ENCODE results near the gene SLC35A4.

The SLC35A4 gene

GRCh38 chr5:140563596-140563995, 1.0 kb upstream of the SLC35A4 start:
- DNase-seq (ENCODE audit: low read depth, low spot score) = no peak
- 0 out of 2 replicates have a peak overlapping the region, but pooled peaks have one; percentile 82 for H3K27ac ChIP-seq
- peaks cover 20% of the 10 kb centered on the region; the same call in 1 of the 2 replicates for H3K36me3 ChIP-seq (ENCODE audit: insufficient read depth, low read length)
- peak overlapping the region; percentile 97 for H3K9ac ChIP-seq (ENCODE audit: insufficient read length)
- no peaks in the 10 kb centered on the region for H3K9me3 ChIP-seq (ENCODE audit: low read depth, low read length)
- no peak for TF ChIP-seq EZH2 (IDR thresholded peaks at IDR 0.05)
- TF ChIP-seq FOXP2 (optimal IDR thresholded peaks at IDR 0.05; ENCODE audit: control extremely low read depth, extremely low read length, insufficient read depth) = no peak
- no peak for TF ChIP-seq POLR2AphosphoS5 (IDR thresholded peaks at IDR 0.05; ENCODE audit: borderline replicate concordance, low read depth, low read length)
- H3K4me3 ChIP-seq = peak overlapping the region; percentile 92

- peaks cover 20% of the 10 kb centered on the region; the same call in 1 of the 2 replicates for H3K36me3 ChIP-seq (ENCODE audit: insufficient read depth, low read length)
- TF ChIP-seq FOXP2 (optimal IDR thresholded peaks at IDR 0.05; ENCODE audit: control extremely low read depth, extremely low read length, insufficient read depth) (no peak), POLR2AphosphoS5 (IDR thresholded peaks at IDR 0.05; ENCODE audit: borderline replicate concordance, low read depth, low read length) (no peak), EZH2 (IDR thresholded peaks at IDR 0.05) (no peak)
- peak overlapping the region; percentile 92 for H3K4me3 ChIP-seq
Measured at GRCh38 chr5:140565024-140565779, 574 bp downstream of the SLC35A4 start.

GRCh38 chr5:140565780-140566095, 1.1 kb downstream of the SLC35A4 start:
- Histone ChIP-seq H3K9me3 (ENCODE audit: low read depth, low read length) (no peaks in the 10 kb centered on the region), H3K36me3 (ENCODE audit: insufficient read depth, low read length) (peaks cover 20% of the 10 kb centered on the region; the same call in 1 of the 2 replicates), H3K9ac (ENCODE audit: insufficient read length) (peak overlapping the region; percentile 97), H3K4me3 (peak overlapping the region; percentile 92), H3K27ac (no peak overlapping the region)
- DNase-seq (ENCODE audit: low read depth, low spot score) = no peak
- no peak for TF ChIP-seq EZH2 (IDR thresholded peaks at IDR 0.05)
- no peak for TF ChIP-seq FOXP2 (optimal IDR thresholded peaks at IDR 0.05; ENCODE audit: control extremely low read depth, extremely low read length, insufficient read depth)
- no peak for TF ChIP-seq POLR2AphosphoS5 (IDR thresholded peaks at IDR 0.05; ENCODE audit: borderline replicate concordance, low read depth, low read length)

More at GRCh38 chr5:140565024-140565779, 574 bp downstream of the SLC35A4 start:
- H3K9me3 ChIP-seq (ENCODE audit: low read depth, low read length) = no peaks in the 10 kb centered on the region
- no peak for DNase-seq (ENCODE audit: low read depth, low spot score)
- H3K27ac ChIP-seq = peak overlapping the region; percentile 56; the same call in 1 of the 2 replicates
- peak overlapping the region; percentile 97 for H3K9ac ChIP-seq (ENCODE audit: insufficient read length)

- Histone ChIP-seq H3K9me3 (ENCODE audit: low read depth, low read length) (no peaks in the 10 kb centered on the region), H3K9ac (ENCODE audit: insufficient read length) (no peak overlapping the region)
- no peak for TF ChIP-seq POLR2AphosphoS5 (IDR thresholded peaks at IDR 0.05; ENCODE audit: borderline replicate concordance, low read depth, low read length)
- no peak for TF ChIP-seq EZH2 (IDR thresholded peaks at IDR 0.05)
- TF ChIP-seq FOXP2 (optimal IDR thresholded peaks at IDR 0.05; ENCODE audit: control extremely low read depth, extremely low read length, insufficient read depth) = no peak
Measured at GRCh38 chr5:140566665-140567064, 2.0 kb downstream of the SLC35A4 start.

GRCh38 chr5:140567136-140567818, 2.6 kb downstream of the SLC35A4 start:
- no peak overlapping the region for H3K4me3 ChIP-seq
- peaks cover 20% of the 10 kb centered on the region; the same call in 1 of the 2 replicates for H3K36me3 ChIP-seq (ENCODE audit: insufficient read depth, low read length)
- no peak for TF ChIP-seq EZH2 (IDR thresholded peaks at IDR 0.05)
- no peak for TF ChIP-seq POLR2AphosphoS5 (IDR thresholded peaks at IDR 0.05; ENCODE audit: borderline replicate concordance, low read depth, low read length)
- no peak for TF ChIP-seq FOXP2 (optimal IDR thresholded peaks at IDR 0.05; ENCODE audit: control extremely low read depth, extremely low read length, insufficient read depth)
- no peak overlapping the region for H3K27ac ChIP-seq
- H3K9me3 ChIP-seq (ENCODE audit: low read depth, low read length) = no peaks in the 10 kb centered on the region
- H3K9ac ChIP-seq (ENCODE audit: insufficient read length) = no peak overlapping the region
- no peak for DNase-seq (ENCODE audit: low read depth, low spot score)

More at GRCh38 chr5:140566665-140567064, 2.0 kb downstream of the SLC35A4 start:
- H3K36me3 ChIP-seq (ENCODE audit: insufficient read depth, low read length) = peaks cover 20% of the 10 kb centered on the region; the same call in 1 of the 2 replicates
- H3K27ac ChIP-seq = no peak overlapping the region
- H3K4me3 ChIP-seq = no peak overlapping the region
- no peak for DNase-seq (ENCODE audit: low read depth, low spot score)

- Histone ChIP-seq H3K4me3 (no peak overlapping the region), H3K9ac (ENCODE audit: insufficient read length) (no peak overlapping the region), H3K36me3 (ENCODE audit: insufficient read depth, low read length) (peaks cover 20% of the 10 kb centered on the region; the same call in 1 of the 2 replicates), H3K27ac (no peak overlapping the region), H3K9me3 (ENCODE audit: low read depth, low read length) (no peaks in the 10 kb centered on the region)
- DNase-seq (ENCODE audit: low read depth, low spot score) = no peak
- TF ChIP-seq EZH2 (IDR thresholded peaks at IDR 0.05) = no peak
- no peak for TF ChIP-seq FOXP2 (optimal IDR thresholded peaks at IDR 0.05; ENCODE audit: control extremely low read depth, extremely low read length, insufficient read depth)
- TF ChIP-seq POLR2AphosphoS5 (IDR thresholded peaks at IDR 0.05; ENCODE audit: borderline replicate concordance, low read depth, low read length) = no peak
Measured at GRCh38 chr5:140567871-140568270, 3.2 kb downstream of the SLC35A4 start.

GRCh38 chr5:140568443-140569063, 3.9 kb downstream of the SLC35A4 start:
- no peak overlapping the region for H3K4me3 ChIP-seq
- no peak overlapping the region for H3K27ac ChIP-seq
- DNase-seq (ENCODE audit: low read depth, low spot score) = no peak
- H3K36me3 ChIP-seq (ENCODE audit: insufficient read depth, low read length) = peaks cover 20% of the 10 kb centered on the region; the same call in 1 of the 2 replicates
- no peak for TF ChIP-seq FOXP2 (optimal IDR thresholded peaks at IDR 0.05; ENCODE audit: control extremely low read depth, extremely low read length, insufficient read depth)
- TF ChIP-seq POLR2AphosphoS5 (IDR thresholded peaks at IDR 0.05; ENCODE audit: borderline replicate concordance, low read depth, low read length) = 0 out of 2 replicates have a peak, but pooled peaks have one; percentile 23
- H3K9me3 ChIP-seq (ENCODE audit: low read depth, low read length) = no peaks in the 10 kb centered on the region
- H3K9ac ChIP-seq (ENCODE audit: insufficient read length) = no peak overlapping the region

- Histone ChIP-seq H3K27ac (0 out of 2 replicates have a peak overlapping the region, but pooled peaks have one; percentile 5), H3K9me3 (ENCODE audit: low read depth, low read length) (no peaks in the 10 kb centered on the region), H3K36me3 (ENCODE audit: insufficient read depth, low read length) (peaks cover 20% of the 10 kb centered on the region; the same call in 1 of the 2 replicates), H3K9ac (ENCODE audit: insufficient read length) (no peak overlapping the region), H3K4me3 (no peak overlapping the region)
- DNase-seq (ENCODE audit: low read depth, low spot score) = no peak
- TF ChIP-seq POLR2AphosphoS5 (IDR thresholded peaks at IDR 0.05; ENCODE audit: borderline replicate concordance, low read depth, low read length) = no peak
- no peak for TF ChIP-seq EZH2 (IDR thresholded peaks at IDR 0.05)
Measured at GRCh38 chr5:140569197-140569596, 4.6 kb downstream of the SLC35A4 start.
